ENCODE measurements around the gene NKIRAS1.

- TF ChIP-seq CTCF (IDR thresholded peaks at IDR 0.05), result no peak
- TF ChIP-seq POLR2AphosphoS5 (IDR thresholded peaks at IDR 0.05; ENCODE audit: low read depth, low read length), result no peak
- TF ChIP-seq SIN3A (IDR thresholded peaks at IDR 0.05; ENCODE audit: borderline replicate concordance, insufficient read depth, low read depth, low read length), result no peak
- TF ChIP-seq REST (IDR thresholded peaks at IDR 0.05; ENCODE audit: insufficient read depth in 1 of 2, low read depth in 2 of 2, low read length in 1 of 2), result no peak
- no peak for TF ChIP-seq TCF7L2 (IDR thresholded peaks at IDR 0.05; ENCODE audit: low read depth, low read length)
These were observed 33.5 kb upstream of the NKIRAS1 start for GRCh38 chr3:23950293-23950692.
